ENCODE data around the gene USP6NL.

GRCh38 chr10:11522821-11523245 lies 88.6 kb downstream of the USP6NL start:
- TF ChIP-seq ZNF384 (IDR thresholded peaks at IDR 0.05), result no peak
- TF ChIP-seq FOXM1 (IDR thresholded peaks at IDR 0.05; ENCODE audit: borderline replicate concordance), result no peak
- TF ChIP-seq ARNT (IDR thresholded peaks at IDR 0.05), result no peak
- TF ChIP-seq FOXK2 (IDR thresholded peaks at IDR 0.05), result no peak
